GM06990 (cell line): Measurements from ENCODE around the gene MLF1.

Experiments
- DNase-seq: peaks from one replicate; pipeline ENCODE4 v3.0.0-alpha.2; 2011; ENCODE audit not compliant: insufficient read length; ENCODE audit errors: extremely low read depth
- H3K27me3 ChIP-seq: replicated peaks from 2 replicates; pipeline ENCODE4 v1.6.0; 2011; ENCODE audit warnings: low read length; ENCODE audit not compliant: control insufficient read depth, insufficient read depth
- H3K36me3 ChIP-seq: 2 replicates; pipeline ENCODE4 v1.5.1; 2011; ENCODE audit warnings: low read length; ENCODE audit not compliant: control insufficient read depth, insufficient read depth
- H3K4me3 ChIP-seq: replicated peaks from 2 replicates; pipeline ENCODE4 v1.5.1; 2011; ENCODE audit warnings: low read depth, mild to moderate bottlenecking, control low read depth, low read length
- CTCF ChIP-seq: IDR thresholded peaks from 2 replicates; pipeline ENCODE4 v1.5.1; 2011; ENCODE audit warnings: low read length, control low read depth, mild to moderate bottlenecking, inconsistent platforms; ENCODE audit not compliant: insufficient read depth, poor library complexity, severe bottlenecking

The MLF1 gene

DNA sequence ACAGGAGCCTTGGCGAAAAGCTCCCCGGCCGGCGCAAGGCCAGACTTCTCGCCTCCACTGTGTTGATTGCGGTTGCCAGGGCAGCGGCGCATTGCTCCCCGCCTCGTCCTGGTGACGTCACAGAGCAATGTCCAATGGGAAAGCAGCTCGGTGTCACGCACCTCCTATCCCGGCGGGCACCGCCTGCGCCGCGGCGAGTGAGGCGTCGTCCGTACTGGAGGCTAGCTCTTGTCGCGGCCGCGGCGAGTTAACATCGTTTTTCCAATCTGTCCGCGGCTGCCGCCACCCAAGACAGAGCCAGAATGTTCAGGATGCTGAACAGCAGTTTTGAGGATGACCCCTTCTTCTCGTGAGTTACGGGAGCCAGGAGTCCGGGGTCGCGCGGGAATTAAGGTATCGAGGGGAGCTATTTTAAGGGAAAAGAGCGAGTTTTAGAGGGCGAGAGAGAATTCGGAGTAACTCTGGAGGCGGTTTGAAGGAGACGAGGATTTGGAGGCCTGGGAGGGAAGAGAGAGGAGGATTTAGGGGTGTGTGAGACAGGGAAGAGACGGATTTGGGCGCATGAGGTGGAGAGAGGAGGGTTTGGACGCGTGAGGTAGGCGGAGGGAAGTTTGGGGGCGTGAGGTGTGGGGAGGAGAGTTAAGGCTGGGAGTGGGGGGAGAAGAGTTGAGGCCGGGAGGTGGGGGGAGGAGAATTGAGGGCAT is at the start of gene MLF1:
Gene MLF1 (plus strand): TSS at position 196 of the 704 bp plus-strand sequence. CDS start 107 bp downstream, at position 303.
- Histone ChIP-seq H3K4me3 (peak within 1 kb of the TSS; percentile 33), H3K36me3 (no peaks in the 10 kb centered on the region), H3K27me3 (no peaks in the 10 kb centered on the region)
- DNase-seq = peak; percentile 86
- TF ChIP-seq CTCF = no peak

DNA sequence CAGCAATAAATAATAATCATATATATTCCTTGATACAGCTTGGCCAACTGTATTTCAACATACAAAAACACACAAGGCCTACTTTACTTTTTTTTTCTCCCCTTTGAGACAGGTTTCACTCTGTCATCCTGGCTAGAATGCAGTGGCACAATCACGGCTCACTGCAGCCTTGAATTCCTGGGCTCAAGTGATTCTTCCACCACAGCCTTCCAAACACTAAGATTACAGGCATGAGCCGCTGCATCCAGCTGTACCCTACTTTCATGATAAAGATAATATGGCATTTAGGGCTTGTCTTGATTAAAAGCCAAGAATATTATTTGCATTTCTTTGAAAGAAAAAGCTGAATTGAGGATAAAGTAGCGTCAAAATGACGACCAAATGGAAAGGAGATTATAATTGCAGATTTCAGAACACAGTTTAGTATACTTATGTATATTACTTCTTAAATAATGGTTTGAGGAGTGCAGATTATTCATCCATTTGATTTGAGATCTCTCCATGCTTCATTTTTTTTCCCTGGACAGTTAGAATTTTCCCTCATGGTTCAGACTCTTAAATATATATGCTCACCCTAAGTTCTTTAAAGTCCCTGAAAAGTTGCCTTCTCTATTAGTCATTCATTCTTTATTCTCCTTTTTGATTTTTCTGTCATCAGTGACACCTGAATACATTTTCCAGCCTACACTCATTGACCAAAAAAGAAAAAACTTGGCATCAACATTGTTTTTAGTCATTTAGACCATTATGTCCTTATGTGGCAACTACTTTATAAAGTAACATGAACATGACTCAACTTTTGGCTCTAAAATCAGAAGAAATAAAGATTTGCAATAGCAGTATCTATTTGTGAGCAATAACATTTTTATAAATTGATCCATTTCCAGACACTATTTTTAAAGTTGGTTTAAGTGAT is 48.5 kb upstream of the MLF1 start:
- TF ChIP-seq CTCF = no peak
- no peaks in the 10 kb centered on the region for H3K36me3 ChIP-seq
- no peak overlapping the region for H3K4me3 ChIP-seq
- DNase-seq = no peak
- H3K27me3 ChIP-seq = no peaks in the 10 kb centered on the region

DNA sequence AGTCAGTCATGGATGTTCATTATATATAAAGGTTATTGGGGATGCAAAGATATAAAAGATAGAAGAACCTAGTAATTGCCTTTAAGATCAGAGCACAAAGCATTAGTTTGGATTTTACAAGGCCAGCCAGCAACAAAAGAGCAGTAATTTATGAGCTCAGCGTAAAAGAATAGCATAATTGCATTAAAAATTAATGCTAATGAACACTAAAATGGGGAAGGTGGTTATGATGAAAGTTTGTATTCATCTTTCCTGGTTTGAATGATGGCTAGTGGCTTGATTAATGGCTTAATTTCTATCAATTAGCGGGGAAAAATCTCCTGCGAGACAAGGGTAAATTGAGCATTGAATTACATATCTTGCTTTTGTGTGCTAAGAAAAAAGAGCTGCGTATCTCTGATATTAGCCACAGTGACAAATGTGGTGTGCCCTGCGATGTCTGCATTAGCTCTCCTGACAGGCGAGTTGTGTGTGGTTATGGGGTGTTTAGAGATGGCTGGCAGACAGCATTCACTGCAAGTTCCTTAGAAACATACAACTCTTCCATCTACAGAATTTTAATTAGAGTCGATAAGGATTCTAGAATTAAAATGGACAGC is 42.8 kb upstream of the MLF1 start:
- no peak for TF ChIP-seq CTCF
- H3K36me3 ChIP-seq = no peaks in the 10 kb centered on the region
- H3K4me3 ChIP-seq = no peak overlapping the region
- no peaks in the 10 kb centered on the region for H3K27me3 ChIP-seq
- no peak for DNase-seq

- Histone ChIP-seq H3K27me3 (no peaks in the 10 kb centered on the region), H3K36me3 (no peaks in the 10 kb centered on the region), H3K4me3 (no peak overlapping the region)
- no peak for DNase-seq
- no peak for TF ChIP-seq CTCF
These were observed 39.7 kb upstream of the MLF1 start for GRCh38 chr3:158531334-158531733.

DNA sequence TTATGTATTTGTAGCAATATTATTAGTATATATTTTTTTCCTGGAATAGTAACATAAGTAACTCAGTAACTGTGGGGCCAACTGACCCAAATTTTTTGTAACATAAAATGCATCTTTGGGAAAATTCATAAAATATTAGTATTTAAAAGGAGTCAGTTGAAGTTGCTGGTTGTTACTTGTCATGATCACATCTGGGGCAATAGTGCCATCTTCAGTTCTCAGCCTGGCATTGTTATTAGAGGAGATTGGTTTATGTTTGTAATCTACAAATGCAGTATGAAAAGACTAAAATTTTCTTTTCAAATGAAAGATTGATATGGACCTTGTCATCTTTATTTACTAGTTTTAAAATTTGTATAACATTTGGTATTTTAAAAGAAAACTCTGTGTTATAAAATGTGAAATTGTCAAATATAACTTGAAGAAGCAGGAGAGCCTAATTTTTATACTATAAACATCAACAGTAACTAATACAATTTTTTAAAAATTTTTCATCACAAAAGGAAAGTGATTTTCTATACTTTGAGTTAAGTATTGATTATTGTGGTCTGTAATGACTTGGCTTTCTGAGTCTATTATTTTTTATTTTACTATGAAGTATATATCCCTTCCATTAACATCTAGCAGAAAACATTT is 38.8 kb upstream of the MLF1 start:
- peak; percentile 3 for DNase-seq
- peak; percentile 50 for TF ChIP-seq CTCF
- no peaks in the 10 kb centered on the region for H3K36me3 ChIP-seq

More for the DNA sequence above, 38.8 kb upstream of the MLF1 start:
- Histone ChIP-seq H3K27me3 (no peaks in the 10 kb centered on the region), H3K4me3 (no peak overlapping the region)
